ENCODE results near the gene SLC1A7. TPM values are rescaled to one million over a fixed set of nuclear protein-coding genes. Genes with fewer than 3 reads are reported as not detected.

SLC1A7 gene
- total RNA-seq, 4 donors from 2014 or later, result 4.7 to 12.8 (median 9.4) TPM; not detected in 1

GRCh38 chr1:53048960-53049573, 93.4 kb downstream of the SLC1A7 start:
- Histone ChIP-seq H3K4me1 (peaks cover 0 to 7% (median 0%) of the 10 kb centered on the region in 4 donors), H3K27me3 (no peaks in the 10 kb centered on the region), H3K9me3 (no peaks in the 10 kb centered on the region), H3K27ac (no peak overlapping the region), H3K4me3 (no peak overlapping the region), H3K36me3 (peaks cover 0 to 59% (median 0%) of the 10 kb centered on the region in 3 donors)
- TF ChIP-seq CTCF (IDR thresholded peaks at IDR 0.05) (no peak), POLR2A (IDR thresholded peaks at IDR 0.05) (no peak)
- DNase-seq, result no peak

- Histone ChIP-seq H3K9me3 (no peaks in the 10 kb centered on the region), H3K4me3 (no peak overlapping the region), H3K27me3 (no peaks in the 10 kb centered on the region), H3K4me1 (peaks cover 0 to 7% (median 0%) of the 10 kb centered on the region in 4 donors), H3K36me3 (peaks cover 0 to 52% (median 0%) of the 10 kb centered on the region in 3 donors), H3K27ac (no peak overlapping the region)
- DNase-seq, result no peak
- TF ChIP-seq POLR2A (IDR thresholded peaks at IDR 0.05) (no peak), CTCF (IDR thresholded peaks at IDR 0.05) (no peak)
Measured at GRCh38 chr1:53047737-53048736, 94.4 kb downstream of the SLC1A7 start.

- H3K9me3 ChIP-seq, result no peaks in the 10 kb centered on the region
- DNase-seq, result no peak
- peaks cover 0 to 58% (median 0%) of the 10 kb centered on the region in 3 donors for H3K36me3 ChIP-seq
- H3K27ac ChIP-seq, result no peak overlapping the region
- H3K4me3 ChIP-seq, result no peak overlapping the region
- TF ChIP-seq CTCF (IDR thresholded peaks at IDR 0.05) (no peak), POLR2A (IDR thresholded peaks at IDR 0.05) (no peak)
- no peaks in the 10 kb centered on the region for H3K27me3 ChIP-seq
- H3K4me1 ChIP-seq, result peaks cover 0 to 7% (median 0%) of the 10 kb centered on the region in 4 donors
Measured at GRCh38 chr1:53046930-53047329, 95.5 kb downstream of the SLC1A7 start.

- Histone ChIP-seq H3K4me3 (no peak overlapping the region), H3K27me3 (no peaks in the 10 kb centered on the region), H3K27ac (no peak overlapping the region), H3K9me3 (no peaks in the 10 kb centered on the region), H3K36me3 (peaks cover 0 to 54% (median 0%) of the 10 kb centered on the region in 3 donors), H3K4me1 (peaks cover 0 to 7% (median 0%) of the 10 kb centered on the region in 4 donors)
- TF ChIP-seq CTCF (IDR thresholded peaks at IDR 0.05) (no peak), POLR2A (IDR thresholded peaks at IDR 0.05) (no peak)
- no peak for DNase-seq
Measured at GRCh38 chr1:53044926-53045325, 97.5 kb downstream of the SLC1A7 start.

- no peaks in the 10 kb centered on the region for H3K9me3 ChIP-seq
- DNase-seq, result no peak
- TF ChIP-seq POLR2A (IDR thresholded peaks at IDR 0.05), result no peak
- no peak for TF ChIP-seq CTCF (IDR thresholded peaks at IDR 0.05)
- H3K4me3 ChIP-seq, result no peak overlapping the region
- H3K4me1 ChIP-seq, result peaks cover 0 to 7% (median 0%) of the 10 kb centered on the region in 4 donors
- H3K27ac ChIP-seq, result no peak overlapping the region
- no peaks in the 10 kb centered on the region for H3K27me3 ChIP-seq
- peaks cover 0 to 54% (median 0%) of the 10 kb centered on the region in 3 donors for H3K36me3 ChIP-seq
Measured at GRCh38 chr1:53043271-53043670, 99.2 kb downstream of the SLC1A7 start.

All from Peyer's patch (tissue), 4 donors.